IPS-15b (cell line): ENCODE measurements around the gene RNF215.
"Not testable (repeated sequence)": the region's sequence is repeated elsewhere in the genome, so short reads cannot be mapped to it uniquely, and the experiment has no call there.

Experiments used
- H3K27me3 ChIP-seq: one replicate; pipeline ENCODE4 v1.6.1; 2013; ENCODE audit warnings: low read length; ENCODE audit not compliant: control insufficient read depth, insufficient read depth
- H3K36me3 ChIP-seq: one replicate; pipeline ENCODE4 v1.6.1; 2013; ENCODE audit warnings: low read length; ENCODE audit not compliant: control insufficient read depth, insufficient read depth
- H3K4me1 ChIP-seq: one replicate; pipeline ENCODE4 v1.6.1; 2013; ENCODE audit warnings: mild to moderate bottlenecking, low read length; ENCODE audit not compliant: control insufficient read depth, insufficient read depth
- H3K4me3 ChIP-seq: one replicate; pipeline ENCODE4 v1.5.1; 2013; ENCODE audit warnings: low read depth, low read length
- H3K9ac ChIP-seq: one replicate; pipeline ENCODE4 v1.6.1; 2013; ENCODE audit warnings: low read depth, mild to moderate bottlenecking, low read length
- H3K9me3 ChIP-seq: one replicate; pipeline ENCODE4 v1.6.1; 2013; ENCODE audit warnings: mild to moderate bottlenecking, low read length; ENCODE audit not compliant: control insufficient read depth, insufficient read depth

The RNF215 gene

DNA sequence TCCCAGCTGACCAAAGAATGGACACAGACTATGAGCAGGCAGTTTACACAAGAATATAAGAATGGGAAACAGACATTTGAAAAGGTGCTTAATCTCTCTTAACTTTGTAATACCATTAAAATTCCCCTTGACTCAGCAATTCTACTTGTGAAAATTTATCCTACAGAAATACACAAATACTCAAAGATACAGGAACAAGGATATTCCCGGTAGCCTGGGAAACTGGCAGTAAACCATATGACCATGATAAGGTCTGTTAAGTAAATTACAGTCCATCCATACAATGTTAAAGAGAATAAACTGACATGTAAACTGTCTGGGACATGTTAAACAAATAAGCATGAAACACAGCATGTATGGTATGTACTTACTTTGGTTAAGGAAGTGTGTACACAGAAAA lies 29.6 kb upstream of the RNF215 start:
- Histone ChIP-seq H3K36me3 (peaks cover 9% of the 10 kb centered on the region), H3K9ac (no peak overlapping the region), H3K9me3 (no peaks in the 10 kb centered on the region)

DNA sequence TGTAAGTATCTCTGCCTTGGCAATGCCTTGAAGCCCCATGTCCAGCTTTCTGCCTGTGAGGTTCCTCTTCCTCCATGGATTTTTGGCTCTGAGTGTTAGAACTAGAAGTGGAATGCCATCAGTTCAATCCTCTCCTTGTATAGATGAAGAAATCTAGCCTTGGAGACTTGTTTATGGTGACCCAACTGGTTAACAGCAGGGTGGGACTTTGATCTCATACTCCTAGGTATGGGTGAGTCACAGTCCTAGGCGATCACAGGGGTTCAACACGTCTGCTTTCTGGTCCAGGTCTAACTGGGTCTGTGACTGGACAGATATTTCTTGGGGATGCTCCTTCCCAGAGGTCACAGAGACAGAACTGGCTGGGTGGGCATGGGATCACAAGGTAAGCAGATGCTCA lies 29.2 kb upstream of the RNF215 start:
- H3K36me3 ChIP-seq = peaks cover 11% of the 10 kb centered on the region
- no peak overlapping the region for H3K4me3 ChIP-seq
- no peaks in the 10 kb centered on the region for H3K9me3 ChIP-seq
- H3K27me3 ChIP-seq = no peaks in the 10 kb centered on the region
- no peaks in the 10 kb centered on the region for H3K4me1 ChIP-seq
- H3K9ac ChIP-seq = no peak overlapping the region

More for the DNA sequence above, 29.6 kb upstream of the RNF215 start:
- Histone ChIP-seq H3K4me3 (no peak overlapping the region), H3K27me3 (no peaks in the 10 kb centered on the region), H3K4me1 (no peaks in the 10 kb centered on the region)

DNA sequence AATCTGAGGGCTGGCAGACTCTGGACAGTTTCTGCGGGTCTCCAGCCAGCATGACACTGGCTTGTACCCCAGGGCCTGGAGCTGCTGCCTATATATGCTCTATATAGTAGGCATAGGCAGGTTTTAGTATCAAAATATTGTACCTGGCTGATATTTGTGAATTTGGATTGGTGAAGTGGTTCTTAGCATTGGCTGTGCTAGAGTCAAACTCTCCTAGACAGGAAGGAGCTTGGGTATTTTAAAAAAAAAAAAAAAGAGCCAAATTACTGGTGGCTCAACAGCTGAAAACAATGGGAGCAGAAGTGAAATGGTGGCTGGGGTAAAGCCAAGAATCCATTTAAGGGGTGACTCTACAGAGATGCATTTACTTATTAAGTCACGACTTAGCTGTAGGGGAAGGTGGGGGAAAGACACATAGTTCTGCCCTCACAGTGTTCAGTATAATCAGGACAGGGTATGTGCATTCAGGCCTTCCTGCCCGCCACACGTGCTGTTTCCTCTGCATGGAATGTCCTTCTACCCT lies 27.4 kb upstream of the RNF215 start:
- Histone ChIP-seq H3K27me3 (no peaks in the 10 kb centered on the region), H3K4me3 (no peak overlapping the region), H3K36me3 (peaks cover 15% of the 10 kb centered on the region), H3K9me3 (no peaks in the 10 kb centered on the region), H3K9ac (no peak overlapping the region), H3K4me1 (no peaks in the 10 kb centered on the region)

DNA sequence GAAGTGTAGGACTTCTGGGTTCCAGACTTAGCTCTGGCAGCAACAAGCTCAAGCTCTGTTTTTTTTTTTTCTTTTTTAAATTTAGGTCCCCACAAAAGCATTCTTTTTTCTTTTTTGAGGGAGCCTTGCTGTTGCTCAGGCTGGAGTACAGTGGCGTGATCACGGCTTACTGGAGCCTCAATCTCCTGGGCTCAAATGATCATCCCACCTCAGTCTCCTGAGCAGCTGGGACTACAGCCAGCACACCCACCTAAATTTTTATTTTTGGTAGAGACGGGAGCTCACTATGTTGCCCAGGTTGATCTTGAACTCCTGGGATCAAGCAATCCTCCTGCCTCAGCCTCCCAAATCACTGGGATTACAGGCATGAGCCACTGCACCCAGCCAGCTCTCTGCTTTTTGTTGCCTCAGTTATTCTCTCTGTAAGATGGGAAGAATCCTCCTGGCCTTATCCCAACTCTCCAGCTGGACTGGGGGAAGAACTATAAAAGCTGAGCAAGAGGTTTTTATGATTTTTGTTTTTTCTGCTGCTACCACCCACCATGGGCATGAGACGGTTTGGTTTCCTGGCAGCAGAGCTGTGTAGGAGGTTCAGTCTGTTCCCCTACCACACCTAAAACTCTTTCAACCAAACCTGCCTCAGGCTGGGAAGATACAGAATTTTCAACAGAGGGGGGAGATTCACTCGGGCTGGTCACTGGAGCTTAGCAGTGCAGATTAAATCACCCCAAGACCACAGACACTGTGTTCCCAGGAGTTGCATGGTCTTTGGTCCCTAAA lies 26.7 kb upstream of the RNF215 start:
- H3K4me3 ChIP-seq = no peak overlapping the region
- H3K36me3 ChIP-seq = peaks cover 15% of the 10 kb centered on the region
- H3K9me3 ChIP-seq = no peaks in the 10 kb centered on the region
- no peaks in the 10 kb centered on the region for H3K4me1 ChIP-seq
- H3K9ac ChIP-seq = no peak overlapping the region
- H3K27me3 ChIP-seq = no peaks in the 10 kb centered on the region

DNA sequence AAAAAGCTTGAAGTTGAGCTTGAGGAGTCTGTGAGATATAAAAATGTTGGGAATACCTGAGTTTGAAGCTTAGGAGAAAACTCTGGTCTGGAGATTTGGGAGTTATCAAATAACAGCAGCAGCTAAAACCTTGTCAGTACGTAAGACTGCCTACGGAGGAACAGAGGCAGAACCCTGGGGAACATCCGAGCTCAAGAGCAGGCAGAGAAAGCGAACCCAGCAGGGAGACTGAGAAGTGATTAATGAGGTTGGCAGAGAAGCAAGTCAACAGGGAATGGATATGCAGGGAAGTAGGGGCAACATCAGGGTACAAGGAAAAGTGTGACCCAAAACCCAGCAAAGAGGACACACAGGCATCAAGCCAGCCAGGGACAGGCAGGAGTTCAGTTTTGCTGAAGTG lies 25.8 kb upstream of the RNF215 start:
- Histone ChIP-seq H3K4me3 (no peak overlapping the region), H3K9ac (no peak overlapping the region), H3K4me1 (no peaks in the 10 kb centered on the region), H3K27me3 (no peaks in the 10 kb centered on the region), H3K9me3 (no peaks in the 10 kb centered on the region), H3K36me3 (peaks cover 15% of the 10 kb centered on the region)

DNA sequence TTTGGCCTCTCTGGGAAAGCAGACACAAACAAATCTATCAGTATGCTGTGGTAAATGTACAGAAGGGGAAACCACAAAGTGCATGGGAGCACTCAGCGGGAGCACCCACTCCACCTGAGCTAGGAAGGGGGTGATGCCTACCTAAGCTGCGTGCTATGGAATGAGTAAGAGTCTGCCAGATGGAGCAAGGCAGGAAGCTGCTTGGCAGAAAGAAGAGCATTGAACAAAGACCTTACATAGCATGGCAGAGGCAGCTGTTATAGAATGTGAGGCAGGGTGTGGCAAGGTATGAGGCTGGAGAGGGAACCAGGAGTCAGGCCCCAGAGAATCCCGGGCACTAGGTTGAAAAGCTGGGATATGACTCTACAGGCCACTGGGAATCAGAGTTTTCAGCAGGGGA lies 24.6 kb upstream of the RNF215 start:
- no peak overlapping the region for H3K4me3 ChIP-seq
- no peak overlapping the region for H3K9ac ChIP-seq
- H3K36me3 ChIP-seq = peaks cover 21% of the 10 kb centered on the region
- no peaks in the 10 kb centered on the region for H3K27me3 ChIP-seq
- H3K4me1 ChIP-seq = no peaks in the 10 kb centered on the region
- H3K9me3 ChIP-seq = no peaks in the 10 kb centered on the region

DNA sequence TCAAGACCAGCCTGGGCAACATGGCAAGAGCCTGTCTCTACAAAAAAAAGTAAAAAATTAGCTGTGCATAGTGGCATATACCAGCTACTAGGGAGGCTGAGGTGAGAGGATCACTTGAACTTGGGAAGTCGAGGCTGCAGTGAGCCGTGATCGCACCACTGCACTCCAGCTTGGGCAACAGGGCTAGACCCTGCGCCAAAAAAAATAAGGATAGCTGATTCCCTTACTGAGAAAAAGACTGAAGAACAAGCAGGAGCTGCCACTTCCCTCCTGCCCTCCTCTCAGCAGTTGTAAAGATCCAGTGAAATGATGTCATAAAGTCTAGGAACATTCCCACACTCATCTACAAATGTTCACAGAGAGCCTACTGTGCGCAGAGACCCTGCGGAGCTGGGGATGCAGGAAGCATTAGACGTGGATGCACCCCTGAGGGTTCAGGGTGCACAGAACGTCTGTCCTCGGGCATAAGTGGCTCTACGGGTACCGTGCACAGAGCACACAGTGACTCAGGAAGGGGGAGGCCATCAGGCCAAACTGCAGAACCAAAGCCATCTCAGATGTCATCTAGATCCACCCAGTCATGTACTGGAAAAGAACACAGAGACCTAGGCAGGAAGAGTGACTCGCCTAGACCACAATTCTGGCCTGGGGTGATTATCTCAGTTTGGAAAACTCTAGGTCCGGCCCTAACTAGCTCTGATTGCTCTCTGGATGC lies 21.3 kb upstream of the RNF215 start:
- Histone ChIP-seq H3K9ac (no peak overlapping the region), H3K27me3 (no peaks in the 10 kb centered on the region), H3K9me3 (no peaks in the 10 kb centered on the region), H3K4me1 (no peaks in the 10 kb centered on the region), H3K4me3 (no peak overlapping the region), H3K36me3 (peaks cover 16% of the 10 kb centered on the region)

DNA sequence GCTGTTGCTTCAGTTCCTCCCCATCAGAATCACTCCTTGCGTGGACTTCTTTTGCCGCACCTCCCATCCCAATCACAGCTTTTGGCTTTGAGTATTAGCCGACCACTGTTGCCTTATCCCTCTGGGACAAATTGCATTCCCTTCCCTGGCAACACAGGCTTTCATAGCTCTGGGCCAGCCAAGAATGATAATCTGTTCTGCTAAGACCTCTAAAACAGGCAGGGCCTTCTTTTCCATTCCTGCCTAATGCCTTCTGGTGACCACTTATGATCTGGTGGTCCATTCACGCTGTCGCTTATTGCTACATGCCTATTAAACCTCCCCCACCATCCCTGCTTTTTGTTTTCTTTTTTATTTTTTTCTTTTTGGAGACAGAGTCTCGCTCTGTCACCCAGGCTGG lies 19.2 kb upstream of the RNF215 start:
- H3K4me3 ChIP-seq = no peak overlapping the region
- H3K27me3 ChIP-seq = no peaks in the 10 kb centered on the region
- peaks cover 7% of the 10 kb centered on the region for H3K4me1 ChIP-seq
- H3K9ac ChIP-seq = no peak overlapping the region
- peaks cover 12% of the 10 kb centered on the region for H3K36me3 ChIP-seq
- no peaks in the 10 kb centered on the region for H3K9me3 ChIP-seq

DNA sequence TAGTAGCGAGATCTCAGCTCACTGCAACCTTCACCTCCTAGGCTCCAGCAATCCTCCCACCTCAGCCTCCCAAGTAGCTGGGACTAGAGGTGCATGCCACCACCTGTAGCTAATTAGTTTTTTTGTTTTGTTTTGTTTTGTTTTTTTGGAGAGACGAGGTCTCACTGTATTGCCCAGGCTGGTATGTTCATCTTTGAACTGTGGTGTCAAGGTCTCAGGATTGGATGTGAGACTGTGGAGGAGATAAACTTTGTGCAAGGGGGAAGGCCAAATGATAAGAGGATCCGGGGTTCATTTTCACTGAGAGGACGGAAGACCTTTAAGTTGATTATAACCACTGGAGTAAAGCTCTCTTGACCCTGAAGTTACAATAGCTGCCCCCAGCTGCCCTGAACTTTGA lies 18.5 kb upstream of the RNF215 start:
- H3K27me3 ChIP-seq = no peaks in the 10 kb centered on the region
- no peaks in the 10 kb centered on the region for H3K9me3 ChIP-seq
- H3K4me1 ChIP-seq = peaks cover 7% of the 10 kb centered on the region
- peaks cover 12% of the 10 kb centered on the region for H3K36me3 ChIP-seq
- no peak overlapping the region for H3K9ac ChIP-seq
- no peak overlapping the region for H3K4me3 ChIP-seq

DNA sequence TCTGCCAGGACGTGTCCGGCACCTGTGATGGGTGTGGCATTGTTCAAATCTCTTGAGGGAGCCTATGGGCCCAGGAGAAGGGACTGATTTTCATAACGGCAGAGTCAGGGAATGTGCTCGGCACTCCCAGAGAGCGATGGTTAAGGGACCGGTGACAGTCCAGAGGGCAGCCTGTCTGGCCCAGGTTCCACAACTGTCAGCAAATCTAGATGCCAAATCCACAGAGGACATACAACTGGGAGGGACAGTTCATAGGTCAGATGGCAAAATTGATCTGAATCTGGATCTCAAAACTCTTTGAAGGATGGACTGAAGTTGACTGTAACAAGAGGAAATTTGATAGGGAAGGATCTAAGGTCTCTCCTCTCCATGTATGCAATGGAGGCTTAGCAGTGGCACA lies 17.1 kb upstream of the RNF215 start:
- Histone ChIP-seq H3K27me3 (no peaks in the 10 kb centered on the region), H3K36me3 (peaks cover 7% of the 10 kb centered on the region), H3K9me3 (no peaks in the 10 kb centered on the region)

DNA sequence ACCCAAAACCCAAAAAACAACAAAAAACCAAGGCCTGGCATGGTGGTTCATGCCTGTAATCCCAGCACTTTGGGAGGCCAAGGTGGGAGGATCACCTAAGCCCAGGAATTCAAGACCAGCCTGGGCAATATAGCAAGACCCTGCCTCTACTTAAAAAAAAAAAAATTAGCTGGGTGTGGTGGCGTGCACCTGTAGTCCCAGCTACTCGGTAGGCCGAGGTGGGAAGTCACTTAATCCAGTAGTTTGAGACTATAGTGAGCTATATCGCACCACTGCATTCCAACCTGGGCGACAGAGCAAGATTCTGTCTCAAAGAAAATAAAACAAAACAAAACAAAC lies 15.5 kb upstream of the RNF215 start:
- H3K4me1 ChIP-seq = peaks cover 11% of the 10 kb centered on the region
- not testable (repeated sequence) for H3K36me3 ChIP-seq, H3K9me3 ChIP-seq, H3K4me3 ChIP-seq, H3K9ac ChIP-seq, H3K27me3 ChIP-seq

More for the DNA sequence above, 17.1 kb upstream of the RNF215 start:
- Histone ChIP-seq H3K4me3 (no peak overlapping the region), H3K4me1 (peaks cover 7% of the 10 kb centered on the region), H3K9ac (no peak overlapping the region)
